B cell (primary cell): ENCODE results near the gene KARS1.

Source experiments
- EZH2 ChIP-seq: IDR thresholded peaks from 2 replicates; pipeline ENCODE4 v1.6.1; 2012; ENCODE audit warnings: borderline replicate concordance, low read depth, mild to moderate bottlenecking, moderate library complexity, low read length; ENCODE audit not compliant: insufficient read depth, poor library complexity, severe bottlenecking
- TF ChIP-seq, protein P1 (sequence below): fragments of 200-600 bp; IDR thresholded peaks from one replicate; pipeline ENCODE4 v1.8.0; 2022; ENCODE audit warnings: antibody characterized with exemption, mild to moderate bottlenecking

DNA sequence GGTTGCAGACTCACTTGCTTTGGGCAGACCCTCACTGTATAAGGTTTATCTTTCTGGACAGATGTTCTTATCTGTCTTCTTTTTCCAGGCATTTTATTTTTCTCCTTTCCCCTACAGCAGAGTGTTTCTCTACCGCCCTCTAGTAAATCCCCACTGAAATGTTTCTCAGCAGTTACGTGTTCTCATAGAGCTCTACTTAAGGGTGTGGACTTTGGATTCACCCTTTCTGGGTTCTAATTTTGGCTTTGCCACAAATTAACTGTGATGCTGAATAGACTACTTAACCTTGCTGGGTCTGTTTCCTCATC, 26.3 kb downstream of the KARS1 start:
- TF ChIP-seq EZH2, result no peak
- TF ChIP-seq, protein P1, sequence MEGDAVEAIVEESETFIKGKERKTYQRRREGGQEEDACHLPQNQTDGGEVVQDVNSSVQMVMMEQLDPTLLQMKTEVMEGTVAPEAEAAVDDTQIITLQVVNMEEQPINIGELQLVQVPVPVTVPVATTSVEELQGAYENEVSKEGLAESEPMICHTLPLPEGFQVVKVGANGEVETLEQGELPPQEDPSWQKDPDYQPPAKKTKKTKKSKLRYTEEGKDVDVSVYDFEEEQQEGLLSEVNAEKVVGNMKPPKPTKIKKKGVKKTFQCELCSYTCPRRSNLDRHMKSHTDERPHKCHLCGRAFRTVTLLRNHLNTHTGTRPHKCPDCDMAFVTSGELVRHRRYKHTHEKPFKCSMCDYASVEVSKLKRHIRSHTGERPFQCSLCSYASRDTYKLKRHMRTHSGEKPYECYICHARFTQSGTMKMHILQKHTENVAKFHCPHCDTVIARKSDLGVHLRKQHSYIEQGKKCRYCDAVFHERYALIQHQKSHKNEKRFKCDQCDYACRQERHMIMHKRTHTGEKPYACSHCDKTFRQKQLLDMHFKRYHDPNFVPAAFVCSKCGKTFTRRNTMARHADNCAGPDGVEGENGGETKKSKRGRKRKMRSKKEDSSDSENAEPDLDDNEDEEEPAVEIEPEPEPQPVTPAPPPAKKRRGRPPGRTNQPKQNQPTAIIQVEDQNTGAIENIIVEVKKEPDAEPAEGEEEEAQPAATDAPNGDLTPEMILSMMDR, result no peak
